Renal pelvis (tissue), 4 donors: ENCODE measurements around the gene PNMA6F. TPM values are rescaled to one million over a fixed set of nuclear protein-coding genes. Genes with fewer than 3 reads are reported as not detected.
"Not testable (repeated sequence)": the region's sequence is repeated elsewhere in the genome, so short reads cannot be mapped to it uniquely, and the experiment has no call there.

Source experiments
- DNase-seq: peaks from one replicate; pipeline ENCODE4 v3.0.0-alpha.2; 2013
- polyA plus RNA-seq, 3 donors: library from polyadenylated mRNA; unstranded; fragments of 120-200 nt; gene quantifications; one replicate each; pipeline ENCODE4 v1.2.1, GENCODE V29; 2013; ENCODE audit not compliant: insufficient read length in 3 of 3

The PNMA6F gene
- polyA plus RNA-seq, 3 donors, result 0.22 to 0.44 (median 0.27) TPM

DNA sequence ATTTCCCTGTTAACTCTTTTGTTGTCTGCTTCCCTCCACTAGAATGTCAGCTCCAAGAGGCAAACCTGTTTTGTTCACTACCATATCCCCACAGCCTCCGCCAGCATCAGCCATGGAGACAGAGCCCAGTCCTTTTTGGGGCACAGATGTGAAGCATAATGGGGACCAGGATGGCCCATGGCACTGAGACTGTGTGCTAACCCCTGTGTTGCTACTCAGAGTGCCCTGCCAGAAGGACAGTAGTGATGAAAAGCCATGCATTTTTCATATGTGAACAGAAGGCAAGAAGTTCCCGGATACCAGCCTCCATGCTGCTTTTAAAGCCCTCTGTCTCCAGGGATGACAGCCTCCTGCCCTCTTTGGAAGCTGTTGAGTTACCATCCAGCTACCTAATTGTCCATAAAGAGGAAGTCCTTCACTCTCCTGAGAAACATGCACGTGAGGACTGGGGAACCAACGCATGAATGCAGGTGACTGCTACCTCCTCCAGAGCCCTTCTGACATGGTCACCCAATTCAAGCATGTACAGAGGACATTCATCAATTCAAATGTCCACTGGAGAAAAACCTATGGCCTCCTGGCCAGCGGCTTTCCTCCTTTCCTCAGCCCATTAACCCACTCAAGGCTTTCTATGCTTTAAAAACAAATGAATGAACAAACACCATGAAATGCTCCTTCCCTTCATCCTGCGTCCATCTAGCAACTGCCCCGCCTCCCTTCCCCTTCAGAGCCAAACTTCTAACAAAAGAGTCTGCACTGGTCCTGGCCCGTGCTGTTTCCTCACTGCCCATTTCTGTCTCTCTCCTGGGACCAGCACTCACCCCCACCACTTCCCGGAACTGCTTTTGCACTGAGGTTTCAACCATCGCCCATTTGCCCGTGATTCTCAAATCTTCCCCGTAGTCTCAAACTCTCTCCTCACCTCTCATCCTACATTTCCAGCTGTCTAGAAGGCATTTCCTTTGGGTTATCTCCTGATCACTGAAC, 18.0 kb downstream of the PNMA6F start:
- DNase-seq, result no peak

GRCh38 chrX:153302796-153303195, 18.8 kb downstream of the PNMA6F start:
- DNase-seq, result no peak

GRCh38 chrX:153301746-153302145, 19.8 kb downstream of the PNMA6F start:
- DNase-seq, result no peak

DNA sequence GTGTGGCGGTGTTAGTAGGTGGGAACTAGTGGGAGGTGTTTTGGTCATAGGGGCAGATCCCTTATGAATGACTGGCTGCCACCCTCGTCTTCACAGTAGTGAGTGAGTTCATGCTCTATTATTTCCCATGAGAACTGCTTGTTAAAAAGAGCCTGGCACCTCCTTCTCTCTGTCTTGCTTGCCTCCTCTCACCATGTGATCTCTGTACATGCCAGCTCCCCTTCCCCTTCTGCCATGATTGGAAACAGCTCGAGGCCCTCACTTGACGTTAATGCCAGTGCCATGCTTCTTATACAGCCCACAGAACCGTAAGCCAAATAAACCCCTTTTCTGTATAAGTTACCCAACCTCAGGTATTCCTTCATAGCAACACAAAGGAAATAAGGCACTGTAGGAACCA, 21.7 kb downstream of the PNMA6F start:
- no peak for DNase-seq

DNA sequence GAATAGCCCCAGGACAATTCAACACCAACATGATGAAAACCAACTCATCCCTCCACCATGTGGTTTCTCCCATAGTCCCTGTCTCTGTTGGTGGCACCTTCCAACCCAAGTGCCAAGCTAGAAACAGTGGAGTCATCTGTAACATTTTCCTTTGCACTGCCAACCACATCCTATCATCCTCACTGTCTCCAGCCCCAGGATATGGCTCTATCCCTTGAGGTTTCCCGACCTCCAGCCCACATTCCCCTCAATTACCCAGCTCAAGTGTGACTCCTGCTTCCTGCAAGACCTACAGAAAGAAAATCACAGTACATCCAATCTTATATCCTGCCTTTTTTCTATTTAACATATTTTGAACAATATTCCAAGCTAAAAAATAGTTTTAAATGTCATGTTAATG, 24.2 kb downstream of the PNMA6F start:
- DNase-seq, result no peak

GRCh38 chrX:153293485-153294071, 28.0 kb downstream of the PNMA6F start:
- DNase-seq, result not testable (repeated sequence)

GRCh38 chrX:153288807-153289206, 32.8 kb downstream of the PNMA6F start:
- DNase-seq, result not testable (repeated sequence)

DNA sequence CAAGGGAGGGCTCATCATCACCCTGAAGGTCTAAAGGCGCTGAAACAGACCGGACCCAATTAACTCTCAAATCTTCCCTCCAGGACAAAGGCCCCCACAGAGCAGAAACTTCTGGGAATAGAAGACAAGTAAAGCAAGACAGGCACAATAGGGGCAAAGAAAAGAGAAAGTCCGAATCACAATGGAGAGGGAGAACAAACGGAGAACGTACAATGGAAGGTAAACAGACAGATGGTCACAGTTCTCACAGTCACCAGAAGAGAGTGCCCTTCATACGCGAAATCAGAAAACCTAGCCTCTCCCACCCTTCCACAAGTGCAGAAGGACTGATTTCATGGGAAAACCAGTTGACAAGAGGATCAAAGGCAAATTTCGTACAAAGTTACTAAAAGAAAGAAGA, 35.9 kb downstream of the PNMA6F start:
- not testable (repeated sequence) for DNase-seq

- not testable (repeated sequence) for DNase-seq
Measured at GRCh38 chrX:153283982-153284381, 37.6 kb downstream of the PNMA6F start.

DNA sequence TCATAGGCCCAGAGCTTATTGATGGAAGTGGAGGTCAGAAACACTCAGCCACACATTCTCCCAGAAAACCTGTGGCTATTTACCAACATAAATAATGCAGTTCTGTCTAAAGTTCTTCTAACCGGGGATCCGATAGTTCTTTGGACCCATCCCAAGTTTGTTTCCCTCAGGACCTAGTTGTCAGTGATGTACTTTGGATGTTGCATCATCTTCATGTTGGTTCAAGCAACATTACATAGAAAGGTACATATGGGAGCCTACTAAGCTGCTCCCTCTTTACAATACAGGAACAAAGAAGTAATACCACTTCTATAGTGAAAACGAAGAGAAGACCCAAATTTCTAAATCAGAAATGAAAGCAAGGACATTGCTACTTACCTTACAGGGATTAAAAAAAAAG, 39.8 kb downstream of the PNMA6F start:
- DNase-seq, result not testable (repeated sequence)

- DNase-seq, result not testable (repeated sequence)
Measured at GRCh38 chrX:153279304-153279703, 42.3 kb downstream of the PNMA6F start.

DNA sequence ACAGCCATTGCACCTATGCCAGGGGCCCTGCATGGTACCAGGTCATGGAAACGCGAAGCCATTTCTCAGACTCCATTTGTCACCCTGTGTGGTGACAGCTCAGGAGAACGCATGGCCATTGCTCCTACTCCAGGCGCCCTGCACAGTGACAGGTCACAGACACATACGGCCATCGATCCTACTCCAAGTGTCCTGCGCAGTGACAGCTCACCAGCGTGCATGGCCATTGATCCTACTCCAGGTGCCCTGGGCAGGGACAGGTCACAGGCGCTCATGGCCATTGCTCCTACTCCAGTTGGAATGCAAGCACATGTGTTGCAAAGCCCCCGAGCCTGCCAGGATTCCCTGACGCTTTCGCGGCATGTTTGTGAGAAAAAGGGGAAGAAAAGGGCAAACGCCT, 45.5 kb downstream of the PNMA6F start:
- DNase-seq, result not testable (repeated sequence)

GRCh38 chrX:153275418-153275817, 46.1 kb downstream of the PNMA6F start:
- not testable (repeated sequence) for DNase-seq

GRCh38 chrX:153272584-153272983, 49.0 kb downstream of the PNMA6F start:
- DNase-seq, result not testable (repeated sequence)

GRCh38 chrX:153272070-153272469, 49.5 kb downstream of the PNMA6F start:
- not testable (repeated sequence) for DNase-seq

Other genes with a start within 250 kb of the PNMA6F start
- gene PNMA6A, start 249.3 kb downstream of the PNMA6F start, polyA plus RNA-seq, result 10 to 100 TPM; 13.1 to 16.5 (median 15.5) TPM
- gene MAGEA1, start 142.5 kb downstream of the PNMA6F start, polyA plus RNA-seq, result not detected
- gene ZNF275, start 12.4 kb upstream of the PNMA6F start, polyA plus RNA-seq, result 10 to 100 TPM; 19.2 to 22.6 (median 21.0) TPM
- not detected for gene PNMA6E, start 79.6 kb upstream of the PNMA6F start, polyA plus RNA-seq
- 1 to 10 TPM in 1 of 3 donors, under 1 TPM in 2; 0.87 to 1.1 (median 0.99) TPM for gene ZFP92, start 89.7 kb upstream of the PNMA6F start, polyA plus RNA-seq
- under 1 TPM; 0.48 to 0.54 (median 0.50) TPM for gene TREX2, start 124.3 kb upstream of the PNMA6F start, polyA plus RNA-seq
- 10 to 100 TPM; 28.2 to 35.2 (median 32.1) TPM for gene HAUS7, start 148.8 kb upstream of the PNMA6F start, polyA plus RNA-seq
- 100 to 1,000 TPM; 153 to 210 (median 155) TPM for gene BGN, start 173.2 kb upstream of the PNMA6F start, polyA plus RNA-seq
- under 1 TPM; 0.17 to 0.28 (median 0.28) TPM for gene ATP2B3, start 195.9 kb upstream of the PNMA6F start, polyA plus RNA-seq